Colonic mucosa (tissue), 4 donors: Measurements from ENCODE around the gene UGT1A3. TPM values are rescaled to one million over a fixed set of nuclear protein-coding genes. Genes with fewer than 3 reads are reported as not detected.

Experiments used
- DNase-seq: peaks from one replicate; pipeline ENCODE4 v3.0.0-alpha.2; 2020
- H3K27ac ChIP-seq: fragments of 200-600 bp; one replicate; pipeline ENCODE4 v1.8.0; 2021
- H3K27me3 ChIP-seq: fragments of 200-600 bp; one replicate; pipeline ENCODE4 v1.8.0; 2021
- H3K36me3 ChIP-seq: fragments of 200-600 bp; one replicate; pipeline ENCODE4 v1.8.0; 2021
- H3K4me1 ChIP-seq: fragments of 200-600 bp; one replicate; pipeline ENCODE4 v1.8.0; 2021; ENCODE audit warnings: mild to moderate bottlenecking
- H3K4me3 ChIP-seq: fragments of 200-600 bp; one replicate; pipeline ENCODE4 v1.8.0; 2021
- H3K9ac ChIP-seq, 2 donors: one replicate each; pipeline ENCODE4 v1.7.0; 2013; ENCODE audit warnings: control low read depth in 2 of 2, low read depth in 2 of 2, low read length in 2 of 2
- H3K9me3 ChIP-seq: fragments of 200-600 bp; one replicate; pipeline ENCODE4 v1.8.0; 2021
- CTCF ChIP-seq: fragments of 200-600 bp; IDR thresholded peaks from one replicate; pipeline ENCODE4 v1.8.0; 2022; ENCODE audit warnings: antibody characterized with exemption, mild to moderate bottlenecking
- intact Hi-C: fragments of 100-400 bp; cut with DNase I; formaldehyde crosslinking; loops from one replicate; pipeline ENCODE4 v1.14.1; 2022
- total RNA-seq, 2 donors: library from RNA; stranded (reverse); fragmentation: NEBNext Ultra II Directional in 1 of 2; extraction: Animal tissue kit (Norgen Biotek cat#: 25700) in 1 of 2; gene quantifications; one replicate each; pipeline ENCODE4 v1.2.1, GENCODE V29; 2021
- donor health status: healthy.
- donor health status: DM: no; HTN: no; CAD: no.
- donor health status: DM: no; HTN: no; CAD: no.

The UGT1A3 gene
- total RNA-seq, 2 donors from 2014 or later = 1.0 to 1.9 TPM

- Histone ChIP-seq H3K9me3 (no peaks in the 10 kb centered on the region), H3K4me1 (no peaks in the 10 kb centered on the region), H3K27ac (no peak overlapping the region), H3K9ac (no peak overlapping the region), H3K4me3 (no peak overlapping the region), H3K27me3 (no peaks in the 10 kb centered on the region), H3K36me3 (no peaks in the 10 kb centered on the region)
- intact Hi-C loops = no loop called here
- TF ChIP-seq CTCF = no peak
- DNase-seq = peak; percentile 12
Measured at GRCh38 chr2:233795735-233796171, 66.9 kb downstream of the UGT1A3 start.

GRCh38 chr2:233796254-233796653, 67.4 kb downstream of the UGT1A3 start:
- intact Hi-C loops = no loop called here
- Histone ChIP-seq H3K4me3 (no peak overlapping the region), H3K9me3 (no peaks in the 10 kb centered on the region), H3K27me3 (no peaks in the 10 kb centered on the region), H3K4me1 (no peaks in the 10 kb centered on the region), H3K9ac (no peak overlapping the region), H3K36me3 (no peaks in the 10 kb centered on the region), H3K27ac (no peak overlapping the region)
- DNase-seq = no peak
- no peak for TF ChIP-seq CTCF

GRCh38 chr2:233798335-233799086, 69.7 kb downstream of the UGT1A3 start:
- no peak overlapping the region for H3K4me3 ChIP-seq
- TF ChIP-seq CTCF = no peak
- no peak overlapping the region for H3K27ac ChIP-seq
- H3K4me1 ChIP-seq = no peaks in the 10 kb centered on the region
- no peak for DNase-seq
- H3K9ac ChIP-seq = no peak overlapping the region
- intact Hi-C loops = no loop called here
- H3K27me3 ChIP-seq = no peaks in the 10 kb centered on the region
- H3K36me3 ChIP-seq = no peaks in the 10 kb centered on the region
- no peaks in the 10 kb centered on the region for H3K9me3 ChIP-seq

GRCh38 chr2:233799087-233799665, 70.3 kb downstream of the UGT1A3 start:
- intact Hi-C loops = no loop called here
- DNase-seq = no peak
- TF ChIP-seq CTCF = no peak

GRCh38 chr2:233799716-233800115, 70.9 kb downstream of the UGT1A3 start:
- H3K27ac ChIP-seq = no peak overlapping the region
- H3K4me3 ChIP-seq = no peak overlapping the region
- H3K27me3 ChIP-seq = no peaks in the 10 kb centered on the region
- H3K36me3 ChIP-seq = no peaks in the 10 kb centered on the region
- no peak overlapping the region for H3K9ac ChIP-seq
- no peaks in the 10 kb centered on the region for H3K9me3 ChIP-seq
- TF ChIP-seq CTCF = no peak
- intact Hi-C loops = no loop called here
- H3K4me1 ChIP-seq = no peaks in the 10 kb centered on the region
- DNase-seq = no peak

More at GRCh38 chr2:233799087-233799665, 70.3 kb downstream of the UGT1A3 start:
- Histone ChIP-seq H3K4me1 (no peaks in the 10 kb centered on the region), H3K9ac (no peak overlapping the region), H3K27me3 (no peaks in the 10 kb centered on the region), H3K4me3 (no peak overlapping the region), H3K36me3 (no peaks in the 10 kb centered on the region), H3K9me3 (no peaks in the 10 kb centered on the region), H3K27ac (no peak overlapping the region)
